Colon (tissue), 2 donors: ENCODE results near the gene TFAP2A.

Source experiments
- FAIRE-seq: peaks from 2 replicates; lab custom pipeline; 2012; peaks lifted over from hg19 to GRCh38; lab: Jason Lieb, UNC
- donor health status: control.
- donor health status: control.

The TFAP2A gene

DNA sequence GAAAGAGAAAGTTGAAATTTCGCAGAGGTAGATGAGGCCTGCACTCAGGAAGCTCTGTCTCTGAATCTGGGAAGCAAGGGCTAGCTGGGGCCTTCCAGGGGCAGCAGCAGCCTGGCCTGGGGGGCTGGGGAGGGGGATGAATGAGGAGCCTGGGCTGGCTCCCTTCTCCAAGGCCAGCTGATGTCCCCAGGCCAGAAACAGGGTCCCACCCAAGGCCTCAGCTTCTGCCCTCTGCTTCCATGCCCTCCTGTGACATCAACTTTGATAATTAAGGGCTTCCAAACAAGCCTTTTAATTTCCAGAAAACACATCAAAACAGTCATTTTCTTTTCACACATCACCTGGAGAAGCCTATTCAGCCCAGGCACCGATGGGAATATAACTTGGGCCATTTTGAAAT, 15.4 kb downstream of the TFAP2A start:
- FAIRE-seq = no peak

GRCh38 chr6:10398446-10399218, 16.2 kb downstream of the TFAP2A start:
- FAIRE-seq = no peak

GRCh38 chr6:10397756-10398445, 17.0 kb downstream of the TFAP2A start:
- FAIRE-seq = no peak

- FAIRE-seq = no peak
Measured at GRCh38 chr6:10396785-10397184, 18.1 kb downstream of the TFAP2A start.

- no peak for FAIRE-seq
Measured at GRCh38 chr6:10395704-10396546, 18.9 kb downstream of the TFAP2A start.

DNA sequence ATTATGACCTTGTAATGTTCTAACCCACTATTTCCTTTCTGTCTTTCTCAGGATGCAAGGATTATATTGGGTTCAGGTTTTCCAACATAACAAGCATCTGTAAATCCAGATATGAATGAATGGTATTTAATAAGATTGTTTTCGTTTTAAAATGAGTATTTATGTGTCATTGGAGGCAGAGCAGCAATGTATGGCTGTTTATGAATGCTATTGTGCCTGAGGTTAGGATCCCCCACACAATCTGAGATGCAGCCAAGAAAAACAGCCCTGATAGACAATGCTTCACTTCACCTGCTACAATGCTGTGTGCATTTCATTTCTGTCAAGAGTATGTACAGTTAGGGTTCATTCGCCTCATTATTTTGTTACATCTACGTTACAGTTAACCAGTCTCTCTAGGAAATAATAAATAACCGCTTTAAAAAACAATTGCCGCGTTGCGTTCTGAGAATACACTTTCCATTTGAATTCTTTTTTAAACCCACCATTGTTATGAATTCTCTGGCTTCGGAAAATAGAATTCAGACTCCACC, 19.6 kb downstream of the TFAP2A start:
- FAIRE-seq = no peak

DNA sequence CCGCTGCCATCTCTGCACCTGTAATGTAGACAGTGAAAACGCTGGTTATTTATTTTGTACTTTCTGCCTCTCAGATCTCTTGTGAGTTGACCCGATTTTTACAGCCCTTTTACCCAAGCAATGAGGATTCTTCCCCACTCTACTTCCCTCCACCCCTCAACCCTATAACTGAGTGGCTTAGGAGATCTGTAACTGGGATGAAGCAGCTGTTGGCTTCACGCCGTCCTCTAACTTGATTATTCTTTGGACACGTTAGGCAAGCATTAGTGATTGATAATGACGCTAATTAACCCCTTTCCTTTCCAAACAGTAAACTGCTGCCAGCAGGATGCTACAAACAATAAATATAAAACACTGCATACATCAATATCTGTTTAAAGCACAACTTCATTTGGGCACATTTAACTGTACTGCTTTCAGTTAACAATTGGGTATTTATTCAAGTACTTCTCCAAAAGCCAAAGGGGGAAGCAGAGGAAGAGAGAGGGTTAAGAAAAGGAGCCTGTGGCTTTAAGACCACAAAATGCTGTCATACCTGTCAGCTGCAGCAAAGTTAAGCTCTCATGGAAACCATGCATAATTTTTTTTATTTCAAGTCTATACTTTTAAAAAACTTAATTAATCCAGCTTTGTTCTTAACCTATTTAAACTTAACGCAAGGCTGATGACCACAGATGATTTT, 21.2 kb downstream of the TFAP2A start:
- FAIRE-seq = no peak

DNA sequence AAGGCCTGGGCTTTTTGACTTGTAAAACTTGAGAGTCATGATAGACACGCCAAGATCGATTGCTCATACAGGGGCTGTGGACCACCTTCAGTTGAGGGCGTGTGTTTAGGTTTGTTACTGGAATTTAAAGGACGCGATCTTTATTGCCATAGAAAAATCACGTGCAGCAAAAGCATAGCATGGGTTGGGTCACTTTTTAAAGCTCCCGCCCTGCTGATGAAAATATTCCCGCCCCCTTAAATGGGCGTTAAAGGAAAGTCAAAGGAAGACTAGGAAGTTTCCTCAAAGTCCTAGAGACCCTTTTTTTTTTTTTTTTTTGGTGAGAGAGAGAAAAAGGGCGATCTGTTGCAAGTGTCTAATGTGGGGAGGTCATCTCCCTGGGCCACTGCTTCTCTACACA, 23.1 kb downstream of the TFAP2A start:
- no peak for FAIRE-seq

GRCh38 chr6:10391299-10391630, 23.6 kb downstream of the TFAP2A start:
- FAIRE-seq = no peak

GRCh38 chr6:10390495-10391298, 24.2 kb downstream of the TFAP2A start:
- no peak for FAIRE-seq

GRCh38 chr6:10389739-10390494, 25.0 kb downstream of the TFAP2A start:
- FAIRE-seq = no peak

- no peak for FAIRE-seq
Measured at GRCh38 chr6:10386756-10387654, 27.9 kb downstream of the TFAP2A start.

DNA sequence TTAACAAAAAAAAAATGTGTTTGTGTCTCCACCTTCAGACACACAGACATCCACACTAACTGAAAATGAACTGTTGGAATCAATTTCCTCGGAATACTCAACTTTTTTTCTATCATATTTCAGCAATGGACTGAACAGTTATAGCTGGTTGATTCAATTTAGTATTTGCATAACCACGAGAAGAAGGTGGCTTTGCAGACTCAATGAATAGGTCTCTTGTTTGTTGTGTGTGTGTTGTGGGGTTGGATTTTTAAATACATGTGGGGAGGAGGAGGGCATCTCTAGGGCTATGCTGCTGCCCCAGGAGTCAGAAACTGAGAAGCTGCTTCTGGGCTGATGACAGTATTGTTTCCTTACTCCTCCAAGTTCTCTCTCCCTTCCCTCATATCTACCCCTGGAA, 28.7 kb downstream of the TFAP2A start:
- no peak for FAIRE-seq

DNA sequence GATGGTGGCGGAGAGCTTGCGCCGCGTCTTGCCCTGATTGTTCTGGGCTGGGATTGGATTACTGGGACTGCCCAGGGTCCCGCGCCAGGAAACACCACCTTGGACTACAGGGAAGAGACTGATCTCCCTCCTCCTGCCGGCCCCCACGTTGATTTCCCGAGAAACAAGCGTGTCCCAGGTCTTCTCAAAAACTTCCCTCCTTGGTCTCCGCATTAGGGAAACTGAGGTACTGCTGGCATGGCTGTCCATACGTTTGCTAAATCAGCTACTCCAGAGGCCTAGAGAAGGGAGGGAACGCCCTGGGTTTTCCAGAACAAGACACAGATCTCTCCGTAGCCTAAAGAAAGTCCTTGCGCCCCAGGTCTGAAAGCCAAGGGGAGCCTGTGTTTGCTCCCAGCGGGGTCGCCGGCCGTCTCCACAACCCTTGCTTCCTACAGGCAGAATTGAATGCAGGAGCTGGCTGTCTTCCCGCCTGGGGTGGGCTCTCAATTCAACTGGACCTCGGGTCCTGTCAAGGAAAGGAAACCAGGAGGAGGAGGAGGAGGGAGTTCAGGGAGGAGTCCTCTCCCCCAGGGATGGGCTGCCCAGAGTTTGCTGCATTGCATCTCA, 29.2 kb downstream of the TFAP2A start:
- no peak for FAIRE-seq

DNA sequence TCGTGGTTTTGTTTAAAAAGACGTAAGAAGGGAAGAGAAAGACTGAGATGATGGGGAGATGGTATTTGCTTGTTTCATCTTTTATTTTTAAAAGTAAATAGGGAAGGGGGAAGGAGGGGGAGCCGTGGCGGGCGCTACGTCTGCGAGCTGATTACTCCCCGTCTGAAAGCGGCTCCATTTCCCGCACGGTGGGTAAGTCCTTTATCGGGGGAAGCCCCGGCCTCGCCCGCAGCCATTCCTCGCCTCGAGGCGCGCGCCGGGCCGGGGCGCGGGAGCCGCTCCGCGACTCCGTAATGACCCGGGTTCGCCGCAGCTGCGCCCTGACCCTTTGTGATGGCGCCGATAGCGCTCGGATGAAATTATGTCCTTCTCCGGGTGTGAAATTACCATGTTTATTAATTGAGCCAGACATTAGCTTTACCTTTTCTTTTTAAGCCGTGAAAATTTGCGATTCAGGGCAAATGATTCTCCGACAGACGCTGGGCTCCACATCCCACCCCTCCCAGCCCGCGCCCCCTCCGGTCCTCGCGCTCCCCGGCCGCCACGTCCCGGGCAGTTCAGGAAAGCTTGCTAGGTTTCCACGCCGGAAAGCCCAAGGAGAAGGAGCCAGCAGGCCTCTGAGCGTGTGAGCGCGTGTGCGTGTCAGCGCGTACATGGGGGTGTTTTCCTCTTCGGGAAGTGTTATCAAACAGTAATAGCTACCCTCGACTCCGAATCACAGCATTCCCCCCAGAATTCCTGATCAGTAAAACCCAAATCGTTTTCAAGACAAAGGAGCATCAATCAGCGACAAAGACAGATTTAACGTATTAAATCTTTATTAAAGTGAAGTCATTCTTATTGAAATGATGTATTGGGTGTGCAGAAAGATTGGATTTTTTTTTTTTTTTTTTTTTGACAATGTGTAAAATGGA, 30.0 kb downstream of the TFAP2A start:
- FAIRE-seq = no peak

GRCh38 chr6:10384091-10384609, 30.7 kb downstream of the TFAP2A start:
- no peak for FAIRE-seq

DNA sequence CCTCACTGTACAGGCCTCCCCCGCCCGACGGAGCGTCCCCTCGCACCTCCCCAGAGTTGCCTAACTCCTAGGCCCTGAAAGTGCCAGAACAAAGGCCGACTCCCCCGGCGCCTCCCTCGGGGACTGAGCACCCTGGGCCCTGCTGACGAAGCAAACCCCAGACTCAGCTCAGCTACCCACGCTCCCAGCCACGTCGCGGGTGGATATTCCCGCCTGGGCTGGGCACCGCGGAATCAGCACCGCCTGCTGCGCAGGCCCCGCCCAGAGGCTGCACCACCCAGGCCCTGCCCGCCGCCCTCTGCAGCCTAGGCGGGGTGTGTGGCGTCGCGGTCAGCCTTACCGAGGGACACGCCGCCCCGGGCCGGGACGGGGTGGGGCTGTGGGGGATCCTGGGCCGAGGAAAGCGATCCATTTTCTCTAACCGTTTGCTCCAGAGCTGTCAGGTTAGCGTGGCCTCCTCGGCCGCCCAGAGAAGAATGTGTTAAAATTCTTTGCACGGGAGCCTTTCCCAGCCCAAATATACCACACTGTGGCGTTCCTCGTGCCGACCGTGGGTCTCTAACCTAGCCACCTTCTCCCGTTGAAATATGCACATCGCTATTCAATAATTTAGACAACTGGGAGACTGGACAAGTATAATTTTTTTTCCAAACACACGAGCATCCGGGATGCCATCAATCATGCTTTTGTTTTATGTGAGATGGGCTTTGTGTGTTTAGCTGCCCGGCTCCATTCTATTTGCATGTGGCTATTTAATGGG, 31.4 kb downstream of the TFAP2A start:
- FAIRE-seq = no peak
